Parathyroid adenoma (tissue), 2 donors: ENCODE data around the gene EGFR.

Experiments used
- H2AFZ ChIP-seq: fragments of 300-600 bp; sonication (generic); one replicate; pipeline ENCODE4 v1.7.0; 2017; ENCODE audit warnings: antibody characterized with exemption, mild to moderate bottlenecking
- H3K27ac ChIP-seq: fragments of 300-600 bp; sonication (generic); one replicate; pipeline ENCODE4 v1.7.0; 2017
- H3K27me3 ChIP-seq: fragments of 300-600 bp; sonication (generic); one replicate; pipeline ENCODE4 v1.7.0; 2017; ENCODE audit warnings: low read length; ENCODE audit not compliant: control insufficient read depth, insufficient read depth
- H3K36me3 ChIP-seq: fragments of 300-600 bp; sonication (generic); one replicate; pipeline ENCODE4 v1.7.0; 2017; ENCODE audit warnings: low read length; ENCODE audit not compliant: control insufficient read depth, insufficient read depth
- H3K4me1 ChIP-seq: fragments of 300-600 bp; sonication (generic); one replicate; pipeline ENCODE4 v1.7.0; 2017; ENCODE audit warnings: control low read depth
- H3K4me2 ChIP-seq: fragments of 300-600 bp; sonication (generic); one replicate; pipeline ENCODE4 v1.7.0; 2017; ENCODE audit warnings: low read length
- H3K4me3 ChIP-seq: fragments of 300-600 bp; sonication (generic); one replicate; pipeline ENCODE4 v1.7.0; 2017; ENCODE audit warnings: low read depth, low read length
- H3K79me2 ChIP-seq: fragments of 300-600 bp; sonication (generic); one replicate; pipeline ENCODE4 v1.7.0; 2017; ENCODE audit warnings: control low read depth
- H3K9ac ChIP-seq: fragments of 300-600 bp; sonication (generic); one replicate; pipeline ENCODE4 v1.7.0; 2017; ENCODE audit warnings: mild to moderate bottlenecking
- H3K9me3 ChIP-seq: fragments of 300-600 bp; sonication (generic); one replicate; pipeline ENCODE4 v1.7.0; 2017; ENCODE audit warnings: low read length; ENCODE audit not compliant: control insufficient read depth
- TF ChIP-seq, protein P1 (sequence below): fragments of 300-600 bp; sonication (generic); IDR thresholded peaks from one replicate; pipeline ENCODE4 v1.7.0; 2017; ENCODE audit warnings: antibody characterized with exemption, mild to moderate bottlenecking
- donor health status: primary hyperparathyroidism.

EGFR gene

DNA sequence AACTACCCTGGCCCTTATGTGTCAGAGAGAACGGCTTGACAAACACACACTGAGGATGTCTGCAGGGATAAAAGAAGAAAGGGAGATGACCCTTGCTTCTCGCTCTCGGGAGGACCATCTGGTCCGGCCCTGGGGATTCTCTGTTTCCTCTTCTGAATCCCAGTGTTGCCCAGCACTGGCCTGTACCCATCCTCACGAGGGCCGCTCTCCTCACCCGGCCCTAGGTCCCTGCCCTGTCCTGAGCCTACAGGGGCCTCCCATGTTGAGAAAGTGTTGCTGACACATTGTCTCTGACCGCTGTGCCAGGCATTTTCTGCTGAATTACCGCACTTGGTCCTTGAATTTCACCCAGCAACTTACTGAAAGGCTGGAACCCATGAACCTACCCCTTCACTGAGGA is 174.4 kb downstream of the EGFR start:
- no peak overlapping the region for H3K9ac ChIP-seq
- no peak overlapping the region for H3K4me2 ChIP-seq
- H3K79me2 ChIP-seq = no peaks in the 10 kb centered on the region
- TF ChIP-seq, protein P1, sequence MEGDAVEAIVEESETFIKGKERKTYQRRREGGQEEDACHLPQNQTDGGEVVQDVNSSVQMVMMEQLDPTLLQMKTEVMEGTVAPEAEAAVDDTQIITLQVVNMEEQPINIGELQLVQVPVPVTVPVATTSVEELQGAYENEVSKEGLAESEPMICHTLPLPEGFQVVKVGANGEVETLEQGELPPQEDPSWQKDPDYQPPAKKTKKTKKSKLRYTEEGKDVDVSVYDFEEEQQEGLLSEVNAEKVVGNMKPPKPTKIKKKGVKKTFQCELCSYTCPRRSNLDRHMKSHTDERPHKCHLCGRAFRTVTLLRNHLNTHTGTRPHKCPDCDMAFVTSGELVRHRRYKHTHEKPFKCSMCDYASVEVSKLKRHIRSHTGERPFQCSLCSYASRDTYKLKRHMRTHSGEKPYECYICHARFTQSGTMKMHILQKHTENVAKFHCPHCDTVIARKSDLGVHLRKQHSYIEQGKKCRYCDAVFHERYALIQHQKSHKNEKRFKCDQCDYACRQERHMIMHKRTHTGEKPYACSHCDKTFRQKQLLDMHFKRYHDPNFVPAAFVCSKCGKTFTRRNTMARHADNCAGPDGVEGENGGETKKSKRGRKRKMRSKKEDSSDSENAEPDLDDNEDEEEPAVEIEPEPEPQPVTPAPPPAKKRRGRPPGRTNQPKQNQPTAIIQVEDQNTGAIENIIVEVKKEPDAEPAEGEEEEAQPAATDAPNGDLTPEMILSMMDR = no peak
- H3K4me3 ChIP-seq = no peak overlapping the region
- H3K4me1 ChIP-seq = no peaks in the 10 kb centered on the region
- H2AFZ ChIP-seq = no peak overlapping the region
- H3K9me3 ChIP-seq = no peaks in the 10 kb centered on the region
- H3K27me3 ChIP-seq = no peaks in the 10 kb centered on the region
- no peak overlapping the region for H3K27ac ChIP-seq
- no peaks in the 10 kb centered on the region for H3K36me3 ChIP-seq

DNA sequence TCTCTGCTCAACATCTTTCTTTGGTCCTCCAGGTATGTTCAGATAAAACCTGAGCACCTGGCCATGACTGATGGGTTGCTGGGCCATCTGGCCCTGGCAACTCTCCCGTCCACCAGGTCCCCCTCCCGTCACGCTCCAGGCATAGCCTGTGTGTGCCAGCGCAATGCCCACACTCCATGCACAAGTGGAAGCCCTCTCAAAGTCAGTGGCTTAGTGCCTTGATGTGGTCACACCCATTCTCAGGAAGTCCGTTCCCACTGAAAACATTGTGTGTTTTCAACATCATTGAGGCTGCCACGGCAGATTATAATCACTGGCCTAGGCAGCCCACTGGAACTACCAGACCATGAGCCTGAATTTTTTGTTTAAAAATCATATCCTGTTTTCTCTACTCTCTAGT is 175.7 kb downstream of the EGFR start:
- no peak overlapping the region for H3K4me2 ChIP-seq
- TF ChIP-seq, protein P1 = no peak
- no peak overlapping the region for H3K4me3 ChIP-seq
- no peak overlapping the region for H3K9ac ChIP-seq
- no peak overlapping the region for H2AFZ ChIP-seq
- no peaks in the 10 kb centered on the region for H3K79me2 ChIP-seq
- H3K27ac ChIP-seq = no peak overlapping the region
- no peaks in the 10 kb centered on the region for H3K27me3 ChIP-seq
- no peaks in the 10 kb centered on the region for H3K4me1 ChIP-seq
- H3K36me3 ChIP-seq = no peaks in the 10 kb centered on the region
- no peaks in the 10 kb centered on the region for H3K9me3 ChIP-seq

DNA sequence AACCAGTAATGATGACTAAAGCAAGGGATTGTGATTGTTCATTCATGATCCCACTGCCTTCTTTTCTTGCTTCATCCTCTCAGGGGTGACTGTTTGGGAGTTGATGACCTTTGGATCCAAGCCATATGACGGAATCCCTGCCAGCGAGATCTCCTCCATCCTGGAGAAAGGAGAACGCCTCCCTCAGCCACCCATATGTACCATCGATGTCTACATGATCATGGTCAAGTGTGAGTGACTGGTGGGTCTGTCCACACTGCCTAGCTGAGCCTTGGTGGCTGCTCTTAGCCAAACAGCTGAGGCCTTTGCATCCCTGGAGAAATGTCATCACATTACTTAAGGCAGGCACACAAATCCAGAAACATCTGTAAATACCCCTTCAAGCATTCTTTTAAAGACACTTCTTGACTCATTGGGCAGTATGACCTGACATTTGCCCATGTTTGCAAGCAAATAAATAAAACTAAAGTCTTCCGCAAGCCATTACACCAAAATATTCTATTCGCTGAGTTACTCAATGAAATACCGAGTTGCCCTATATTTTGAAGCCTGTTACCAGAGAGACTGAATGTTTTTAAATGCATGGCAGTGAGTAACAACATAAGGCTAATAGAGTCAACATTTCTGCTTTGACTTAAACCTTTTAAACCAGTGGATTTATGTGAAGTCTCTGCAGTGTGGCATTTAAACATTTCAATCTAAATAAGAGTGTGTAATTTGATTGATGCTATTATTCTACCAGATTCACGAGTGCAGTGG is 180.0 kb downstream of the EGFR start:
- Histone ChIP-seq H3K9ac (no peak overlapping the region), H3K36me3 (no peaks in the 10 kb centered on the region)

DNA sequence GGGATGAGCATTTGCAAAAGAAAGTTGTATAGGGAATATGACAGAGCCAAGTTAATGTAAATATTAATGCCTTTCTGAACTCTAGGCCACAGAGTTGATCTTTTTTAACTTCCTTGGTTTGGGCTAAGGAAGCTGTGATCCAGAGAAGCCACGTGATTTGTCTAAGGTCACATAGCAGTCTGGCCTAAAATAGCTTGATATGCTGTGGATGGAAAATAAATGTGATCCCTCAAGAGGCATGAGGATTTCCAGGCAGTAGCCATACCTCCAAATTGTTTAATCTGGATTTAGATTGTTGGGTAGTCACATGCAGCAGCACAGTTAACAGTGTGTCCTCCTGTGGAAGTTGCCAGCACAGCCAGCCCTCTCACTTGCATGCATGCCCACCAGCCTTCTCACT is 180.6 kb downstream of the EGFR start:
- H2AFZ ChIP-seq = no peak overlapping the region
- H3K4me1 ChIP-seq = no peaks in the 10 kb centered on the region
- no peak overlapping the region for H3K27ac ChIP-seq
- H3K79me2 ChIP-seq = no peaks in the 10 kb centered on the region
- no peaks in the 10 kb centered on the region for H3K27me3 ChIP-seq
- H3K4me3 ChIP-seq = no peak overlapping the region
- H3K9me3 ChIP-seq = no peaks in the 10 kb centered on the region
- H3K4me2 ChIP-seq = no peak overlapping the region
- H3K9ac ChIP-seq = no peak overlapping the region
- TF ChIP-seq, protein P1 = no peak
- H3K36me3 ChIP-seq = no peaks in the 10 kb centered on the region

More for the DNA sequence above, 180.0 kb downstream of the EGFR start:
- Histone ChIP-seq H2AFZ (no peak overlapping the region), H3K79me2 (no peaks in the 10 kb centered on the region), H3K27me3 (no peaks in the 10 kb centered on the region), H3K4me3 (no peak overlapping the region), H3K27ac (no peak overlapping the region), H3K4me2 (no peak overlapping the region), H3K4me1 (no peaks in the 10 kb centered on the region), H3K9me3 (no peaks in the 10 kb centered on the region)
- TF ChIP-seq, protein P1 = no peak

DNA sequence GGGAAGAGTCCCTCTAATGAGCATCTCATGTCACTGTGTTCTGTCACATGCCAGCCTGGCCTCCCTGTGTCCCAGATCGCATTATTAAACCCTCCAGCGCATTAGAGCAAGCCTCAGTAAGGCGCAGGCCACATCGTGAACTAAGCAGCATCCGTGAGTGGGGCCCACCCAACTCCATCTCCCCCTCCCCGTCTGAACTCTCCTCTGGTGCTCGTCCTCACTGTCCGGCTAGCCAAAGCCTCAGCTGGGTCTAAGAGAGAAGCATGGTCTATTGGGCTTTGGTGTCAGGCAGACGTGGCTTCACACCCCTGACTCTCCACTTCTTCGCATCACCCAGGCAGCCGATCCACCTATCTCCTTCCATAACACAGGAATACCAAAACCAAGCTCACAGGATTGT is 181.6 kb downstream of the EGFR start:
- no peak overlapping the region for H3K4me2 ChIP-seq
- no peaks in the 10 kb centered on the region for H3K9me3 ChIP-seq
- H3K4me3 ChIP-seq = no peak overlapping the region
- no peaks in the 10 kb centered on the region for H3K4me1 ChIP-seq
- H2AFZ ChIP-seq = no peak overlapping the region
- H3K9ac ChIP-seq = no peak overlapping the region
- no peak overlapping the region for H3K27ac ChIP-seq
- no peaks in the 10 kb centered on the region for H3K79me2 ChIP-seq
- no peaks in the 10 kb centered on the region for H3K27me3 ChIP-seq
- TF ChIP-seq, protein P1 = no peak
- no peaks in the 10 kb centered on the region for H3K36me3 ChIP-seq
